Stimulated activated CD8-positive, alpha-beta memory T cell treated with anti-CD3 and anti-CD28 coated beads, Interleukin-2, amount 100 ng/mL, for 48 hours (primary cell): Measurements from ENCODE around the gene APOBEC3F.
"Not testable (repeated sequence)": the region's sequence is repeated elsewhere in the genome, so short reads cannot be mapped to it uniquely, and the experiment has no call there.

Experiments
- DNase-seq, 2 donors: peaks; one replicate each; pipeline ENCODE4 v3.0.0-alpha.2; 2020; ENCODE audit warnings: low read depth in 2 of 2

Gene APOBEC3F

DNA sequence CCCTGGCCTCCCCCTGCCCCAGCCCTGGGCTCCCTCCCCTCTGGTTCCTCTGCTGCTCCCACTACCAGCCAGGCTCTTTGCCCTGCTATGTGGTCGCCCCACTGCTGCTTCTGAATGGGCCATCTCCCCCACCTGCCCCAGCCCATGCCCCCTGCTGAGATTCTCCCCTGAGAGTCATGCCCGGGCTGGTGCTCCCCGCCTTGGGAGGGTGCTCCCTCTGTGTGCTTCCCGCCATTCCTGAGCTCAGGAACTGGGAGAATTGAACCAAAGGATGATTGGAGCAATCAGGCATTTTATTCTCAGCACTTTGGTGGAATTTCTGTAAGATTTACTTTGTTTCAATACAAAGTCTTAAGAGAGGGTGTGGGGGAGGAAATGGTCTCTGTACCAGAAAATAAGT, 12.9 kb upstream of the APOBEC3F start:
- no peak for DNase-seq

DNA sequence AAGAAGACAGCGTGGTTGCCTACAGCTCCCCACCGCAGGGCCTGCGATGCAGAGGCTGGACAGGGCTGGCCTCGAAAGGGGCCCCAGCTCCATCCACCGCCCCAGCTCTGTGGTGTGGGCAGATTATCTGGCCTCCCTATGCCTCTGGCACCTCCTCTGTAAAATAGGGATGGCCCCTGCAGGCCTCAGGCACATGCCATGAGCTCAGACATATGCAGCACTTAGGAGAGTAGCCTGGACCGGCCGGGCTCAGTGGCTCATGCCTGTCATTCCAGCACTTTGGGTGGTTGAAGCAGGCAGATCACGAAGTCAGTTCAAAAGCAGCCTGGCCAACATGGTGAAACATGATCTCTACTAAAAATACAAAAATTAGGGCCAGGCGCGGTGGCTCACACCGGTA, 12.4 kb upstream of the APOBEC3F start:
- no peak for DNase-seq

DNA sequence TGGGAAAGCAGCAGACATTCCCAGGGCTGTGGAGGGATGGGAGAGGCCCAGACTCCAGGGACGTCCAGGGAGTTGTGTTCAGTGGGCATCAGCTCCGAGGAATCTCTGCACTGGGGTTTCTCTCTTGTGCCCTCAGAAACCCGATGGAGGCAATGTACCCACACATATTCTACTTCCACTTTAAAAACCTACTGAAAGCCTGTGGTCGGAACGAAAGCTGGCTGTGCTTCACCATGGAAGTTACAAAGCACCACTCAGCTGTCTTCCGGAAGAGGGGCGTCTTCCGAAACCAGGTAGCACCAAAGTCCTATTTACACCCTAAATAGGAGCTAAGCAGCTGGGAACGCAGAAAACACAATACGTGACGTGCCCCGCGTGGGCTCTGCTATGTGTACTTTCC, 11.4 kb upstream of the APOBEC3F start:
- no peak for DNase-seq

DNA sequence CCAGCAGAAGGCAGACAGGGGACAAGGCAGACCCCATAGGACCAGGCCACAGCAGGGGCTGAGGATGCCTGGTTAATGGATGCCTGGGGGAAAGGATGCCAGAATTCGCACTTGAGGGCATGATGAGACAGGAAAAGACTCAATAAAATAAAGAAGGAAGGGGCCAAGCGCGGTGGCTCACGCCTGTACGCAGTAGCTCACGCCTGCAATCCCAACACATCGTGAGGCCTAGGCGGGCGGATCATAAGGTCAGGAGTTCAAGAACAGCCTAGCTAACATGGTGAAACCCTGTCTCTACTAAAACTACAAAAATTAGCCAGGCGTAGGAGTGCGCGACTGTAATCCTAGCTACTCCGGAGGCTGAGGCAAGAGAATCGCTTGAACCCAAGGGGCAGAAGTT, 10.0 kb upstream of the APOBEC3F start:
- DNase-seq: no peak

DNA sequence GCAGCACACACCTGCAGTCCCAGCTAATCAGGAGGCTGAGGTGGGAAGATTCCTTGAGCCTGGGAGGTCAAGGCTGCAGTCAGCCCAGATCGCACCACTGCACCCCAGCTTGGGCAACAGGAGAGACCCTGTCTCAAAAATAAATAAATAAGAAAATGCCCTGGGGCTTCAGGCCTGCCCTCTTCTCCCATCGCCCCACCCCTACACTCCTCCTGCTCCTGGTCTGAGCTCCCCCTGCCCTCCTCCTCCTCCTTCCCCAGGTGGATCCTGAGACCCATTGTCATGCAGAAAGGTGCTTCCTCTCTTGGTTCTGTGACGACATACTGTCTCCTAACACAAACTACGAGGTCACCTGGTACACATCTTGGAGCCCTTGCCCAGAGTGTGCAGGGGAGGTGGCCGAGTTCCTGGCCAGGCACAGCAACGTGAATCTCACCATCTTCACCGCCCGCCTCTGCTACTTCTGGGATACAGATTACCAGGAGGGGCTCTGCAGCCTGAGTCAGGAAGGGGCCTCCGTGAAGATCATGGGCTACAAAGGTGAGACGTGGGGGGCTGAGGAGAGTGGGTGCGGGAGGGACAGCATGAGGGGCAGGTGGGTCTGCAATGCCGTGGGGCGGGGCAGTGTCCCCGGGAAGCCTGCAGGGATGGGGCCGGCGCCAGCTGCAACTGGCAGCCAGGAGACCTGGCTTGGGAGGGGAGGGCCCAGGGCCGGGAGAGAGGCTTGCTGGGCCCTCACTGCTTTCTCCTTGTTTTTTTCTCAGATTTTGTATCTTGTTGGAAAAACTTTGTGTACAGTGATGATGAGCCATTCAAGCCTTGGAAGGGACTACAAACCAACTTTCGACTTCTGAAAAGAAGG, 9.0 kb upstream of the APOBEC3F start:
- not testable (repeated sequence) for DNase-seq

DNA sequence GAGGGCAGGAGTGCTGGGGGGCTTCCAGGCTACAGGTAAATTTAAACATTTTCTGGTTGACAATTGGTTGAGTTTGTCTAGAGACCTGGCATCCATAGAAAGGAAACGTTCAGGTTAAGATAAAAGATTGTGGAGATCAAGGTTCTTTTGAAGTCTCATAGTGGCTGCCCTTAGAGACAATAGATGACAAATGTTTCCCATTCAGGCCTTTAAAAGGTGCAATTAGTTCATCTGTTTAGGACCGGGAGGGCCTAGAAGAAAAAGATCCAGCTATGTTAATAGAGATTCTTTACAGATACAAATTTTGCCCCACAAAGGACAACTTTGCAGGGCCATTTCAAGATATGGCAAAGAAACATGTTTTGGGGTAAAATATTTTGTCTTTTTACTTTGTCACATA, 3.6 kb upstream of the APOBEC3F start:
- DNase-seq: not testable (repeated sequence)

DNA sequence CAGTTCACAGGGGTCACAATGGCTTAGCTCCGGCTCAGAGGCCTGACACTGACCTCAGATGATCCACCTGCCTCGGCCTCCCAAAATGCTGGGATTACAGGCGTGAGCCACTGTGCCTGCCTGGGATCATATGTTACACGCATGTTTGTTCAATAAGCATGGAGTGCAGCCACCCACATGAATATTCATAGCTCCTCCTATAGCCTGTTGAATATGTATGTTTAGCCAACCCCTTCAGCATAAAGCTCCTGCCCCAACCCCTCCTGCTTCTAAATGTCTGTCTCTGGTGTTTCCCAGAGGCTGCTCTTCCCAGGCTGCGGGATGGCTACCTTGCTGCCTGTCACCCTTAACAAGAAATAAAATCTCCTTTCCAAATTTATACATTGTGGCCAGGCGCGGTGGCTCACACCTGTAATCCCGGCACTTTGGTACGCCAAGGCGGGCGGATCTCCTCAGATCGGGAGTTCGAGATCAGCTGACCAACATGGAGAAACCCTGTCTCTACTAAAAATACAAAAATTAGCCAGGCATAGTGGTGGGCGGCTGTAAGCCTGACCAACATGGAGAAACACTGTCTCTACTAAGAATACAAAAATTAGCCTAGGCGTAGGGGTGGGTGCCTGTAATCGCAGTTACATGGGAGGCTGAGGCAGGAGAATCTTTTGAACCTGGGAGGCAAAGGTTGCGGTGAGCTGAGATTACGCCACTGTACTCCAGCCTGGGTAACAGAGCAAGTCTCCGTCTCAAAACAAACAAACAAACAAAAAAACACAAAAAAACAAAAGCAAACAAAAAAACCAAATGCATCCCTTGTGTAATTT, 1.1 kb upstream of the APOBEC3F start:
- no peak for DNase-seq

DNA sequence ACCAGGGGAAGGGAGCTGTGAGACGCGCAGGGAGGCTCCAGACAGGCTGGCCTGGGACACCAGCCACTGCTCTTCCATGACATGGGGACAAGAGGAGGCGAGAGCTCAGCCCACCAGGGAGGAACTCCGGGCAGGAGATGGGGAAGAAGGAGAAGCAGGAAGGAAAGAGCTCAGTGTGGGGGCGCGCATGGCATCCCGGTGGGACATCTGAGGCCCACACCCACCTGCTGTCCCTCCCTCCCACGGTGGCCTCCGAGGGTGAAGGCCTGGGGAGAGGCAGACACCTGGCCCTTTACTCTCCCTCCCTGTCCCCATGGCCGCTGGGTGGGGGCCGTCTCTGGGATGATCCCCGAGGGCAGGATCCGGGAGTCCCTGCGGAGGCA, 518 bp upstream of the APOBEC3F start:
- DNase-seq: not testable (repeated sequence)

DNA sequence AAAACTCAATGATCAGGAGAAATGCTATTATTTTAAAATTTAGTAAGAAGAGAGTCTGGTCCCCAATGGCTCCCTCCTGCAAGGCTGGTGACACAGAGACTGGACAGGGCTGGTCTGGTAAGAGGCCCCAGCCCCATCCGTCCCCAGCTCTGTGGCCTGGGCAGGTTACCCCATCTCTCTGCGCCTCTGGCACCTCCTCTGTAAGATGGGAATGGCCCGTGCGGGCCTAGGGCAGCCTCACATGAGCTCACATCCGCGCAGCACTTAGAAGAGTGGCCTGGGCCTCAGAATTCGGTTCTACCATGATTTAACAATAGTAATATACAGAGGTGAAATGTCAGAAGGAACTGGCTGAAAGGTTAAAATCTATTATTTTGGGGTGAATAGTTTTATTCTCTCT, 1.2 kb downstream of the APOBEC3F start:
- DNase-seq: no peak

DNA sequence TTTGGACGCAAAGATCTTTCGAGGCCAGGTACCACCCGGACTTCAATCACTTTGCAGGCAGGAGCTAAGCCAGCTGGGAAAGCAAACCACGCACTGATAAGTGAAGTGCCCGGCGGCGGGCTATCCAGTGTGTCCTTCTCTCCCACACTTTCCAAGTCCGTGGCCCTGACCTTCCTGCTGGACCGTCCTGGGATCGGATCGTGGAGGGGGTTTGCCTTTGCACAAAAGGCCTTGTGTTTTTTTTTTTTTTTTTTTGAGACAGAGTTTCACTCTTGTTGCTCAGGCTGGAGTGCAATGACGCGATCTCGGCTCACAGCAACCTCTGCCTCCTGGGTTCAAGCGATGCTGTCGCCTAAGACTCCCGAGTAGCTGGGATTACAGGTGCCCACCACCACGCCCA, 2.4 kb downstream of the APOBEC3F start:
- not testable (repeated sequence) for DNase-seq

DNA sequence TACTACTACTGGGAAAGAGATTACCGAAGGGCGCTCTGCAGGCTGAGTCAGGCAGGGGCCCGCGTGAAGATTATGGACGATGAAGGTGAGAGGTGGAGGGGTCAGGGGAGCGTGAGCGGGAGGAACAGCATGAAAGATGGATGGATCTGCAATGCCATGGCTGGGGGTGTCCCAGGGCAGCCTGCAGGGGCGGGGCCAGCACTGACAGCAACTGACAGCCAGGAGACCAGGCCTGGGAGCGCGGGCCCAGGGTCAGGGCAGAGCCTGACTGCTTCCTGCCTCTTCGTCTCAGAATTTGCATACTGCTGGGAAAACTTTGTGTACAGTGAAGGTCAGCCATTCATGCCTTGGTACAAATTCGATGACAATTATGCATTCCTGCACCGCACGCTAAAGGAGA, 4.5 kb downstream of the APOBEC3F start:
- not testable (repeated sequence) for DNase-seq

DNA sequence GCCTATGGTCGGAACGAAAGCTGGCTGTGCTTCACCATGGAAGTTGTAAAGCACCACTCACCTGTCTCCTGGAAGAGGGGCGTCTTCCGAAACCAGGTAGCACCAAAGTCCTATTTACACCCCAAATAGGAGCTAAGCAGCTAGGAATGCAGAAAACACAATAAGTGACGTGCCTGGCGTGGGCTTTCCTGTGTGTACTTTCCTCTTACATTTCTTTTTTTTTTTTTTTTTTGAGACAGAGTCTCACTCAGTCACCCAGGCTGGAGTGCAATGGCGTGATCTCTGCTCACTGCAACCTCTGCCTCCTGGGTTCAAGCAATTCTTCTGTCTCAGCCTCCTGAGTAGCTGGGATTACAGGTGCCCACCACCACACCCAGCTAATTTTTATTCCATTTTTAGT, 8.8 kb downstream of the APOBEC3F start:
- not testable (repeated sequence) for DNase-seq

DNA sequence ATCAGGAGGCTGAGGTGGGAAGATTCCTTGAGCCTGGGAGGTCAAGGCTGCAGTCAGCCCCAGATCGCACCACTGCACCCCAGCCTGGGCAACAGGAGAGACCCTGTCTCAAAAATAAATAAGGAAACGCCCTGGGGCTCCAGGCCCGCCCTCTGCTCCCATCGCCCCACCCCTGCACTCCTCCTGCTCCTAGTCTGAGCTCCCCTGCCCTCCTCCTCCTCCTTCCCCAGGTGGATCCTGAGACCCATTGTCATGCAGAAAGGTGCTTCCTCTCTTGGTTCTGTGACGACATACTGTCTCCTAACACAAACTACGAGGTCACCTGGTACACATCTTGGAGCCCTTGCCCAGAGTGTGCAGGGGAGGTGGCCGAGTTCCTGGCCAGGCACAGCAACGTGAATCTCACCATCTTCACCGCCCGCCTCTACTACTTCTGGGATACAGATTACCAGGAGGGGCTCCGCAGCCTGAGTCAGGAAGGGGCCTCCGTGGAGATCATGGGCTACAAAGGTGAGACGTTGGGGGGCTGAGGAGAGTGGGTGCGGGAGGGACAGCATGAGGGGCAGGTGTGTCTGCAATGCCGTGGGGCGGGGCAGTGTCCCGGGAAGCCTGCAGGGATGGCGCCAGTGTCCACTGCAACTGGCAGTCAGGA, 11.3 kb downstream of the APOBEC3F start:
- not testable (repeated sequence) for DNase-seq

DNA sequence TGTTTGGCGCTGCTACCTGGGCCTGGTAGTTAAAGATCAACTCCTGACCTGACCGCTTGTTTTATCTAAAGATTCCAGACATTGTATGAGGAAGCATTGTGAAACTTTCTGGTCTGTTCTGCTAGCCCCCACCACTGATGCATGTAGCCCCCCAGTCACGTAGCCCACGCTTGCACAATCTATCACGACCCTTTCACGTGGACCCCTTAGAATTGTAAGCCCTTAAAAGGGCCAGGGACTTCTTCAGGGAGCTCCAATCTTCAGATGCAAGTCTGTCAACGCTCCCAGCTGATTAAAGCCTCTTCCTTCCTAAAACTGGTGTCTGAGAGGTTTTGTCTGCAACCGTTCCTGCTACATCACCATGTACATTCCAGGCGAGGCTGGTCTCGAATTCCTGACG, 15.0 kb downstream of the APOBEC3F start:
- DNase-seq: no peak

DNA sequence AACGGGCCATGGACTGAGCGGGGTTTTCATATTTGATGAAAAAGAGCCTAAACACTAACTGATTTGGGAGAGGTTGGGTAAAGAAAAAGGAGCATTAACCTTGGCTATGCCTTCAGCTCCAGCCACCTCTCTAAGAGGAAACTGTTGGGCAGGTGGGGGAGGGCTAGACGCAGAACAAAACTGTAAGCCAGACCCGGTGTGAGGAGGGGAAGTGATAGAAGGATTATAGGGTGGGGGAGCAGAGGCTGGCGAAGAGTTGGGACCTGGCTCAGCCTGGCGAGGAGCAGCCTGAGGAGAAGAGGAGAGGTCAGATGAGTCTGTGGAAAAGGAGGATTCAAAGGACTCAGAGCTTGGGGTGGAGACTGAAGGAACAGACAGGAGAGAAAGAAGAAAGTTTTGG, 20.6 kb downstream of the APOBEC3F start:
- DNase-seq: not testable (repeated sequence)

DNA sequence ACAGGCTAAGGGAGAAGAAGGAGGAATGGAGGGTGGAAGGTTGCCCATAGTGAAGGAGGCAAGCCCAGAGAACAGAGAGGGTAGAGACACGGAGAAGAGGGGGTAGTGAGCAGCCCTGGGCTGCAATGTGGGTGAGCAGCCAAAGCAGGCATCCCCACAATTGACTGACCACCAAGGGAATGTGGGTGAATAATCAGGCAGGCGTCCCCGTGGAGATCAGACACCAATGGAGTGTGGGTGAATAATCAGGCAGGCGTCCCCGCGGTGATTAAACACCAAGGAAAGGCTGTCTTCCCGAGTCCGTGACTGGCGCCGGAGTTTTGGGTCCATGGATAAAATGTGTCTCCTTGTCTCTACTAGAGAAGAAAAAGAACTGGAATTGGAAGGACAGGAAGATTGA, 21.3 kb downstream of the APOBEC3F start:
- not testable (repeated sequence) for DNase-seq

DNA sequence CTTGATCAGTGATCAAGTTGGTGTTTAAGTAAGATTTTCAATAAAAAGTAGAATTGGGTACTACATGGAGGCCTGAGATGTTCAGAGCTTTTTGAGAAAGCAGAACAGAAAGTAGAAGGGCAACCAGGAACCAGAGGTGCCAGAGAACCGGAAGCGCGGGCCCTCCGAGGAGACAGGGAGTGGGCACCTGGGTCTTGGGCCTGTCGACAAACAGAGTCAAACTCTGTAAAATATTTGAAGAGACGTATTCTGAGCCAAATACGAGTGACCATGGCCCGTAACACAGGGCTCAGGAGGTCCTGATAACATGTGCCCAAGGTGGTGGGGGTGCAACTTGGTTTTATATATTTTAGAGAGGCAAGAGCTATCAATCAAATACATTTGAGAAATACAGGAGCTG, 23.2 kb downstream of the APOBEC3F start:
- DNase-seq: not testable (repeated sequence)

DNA sequence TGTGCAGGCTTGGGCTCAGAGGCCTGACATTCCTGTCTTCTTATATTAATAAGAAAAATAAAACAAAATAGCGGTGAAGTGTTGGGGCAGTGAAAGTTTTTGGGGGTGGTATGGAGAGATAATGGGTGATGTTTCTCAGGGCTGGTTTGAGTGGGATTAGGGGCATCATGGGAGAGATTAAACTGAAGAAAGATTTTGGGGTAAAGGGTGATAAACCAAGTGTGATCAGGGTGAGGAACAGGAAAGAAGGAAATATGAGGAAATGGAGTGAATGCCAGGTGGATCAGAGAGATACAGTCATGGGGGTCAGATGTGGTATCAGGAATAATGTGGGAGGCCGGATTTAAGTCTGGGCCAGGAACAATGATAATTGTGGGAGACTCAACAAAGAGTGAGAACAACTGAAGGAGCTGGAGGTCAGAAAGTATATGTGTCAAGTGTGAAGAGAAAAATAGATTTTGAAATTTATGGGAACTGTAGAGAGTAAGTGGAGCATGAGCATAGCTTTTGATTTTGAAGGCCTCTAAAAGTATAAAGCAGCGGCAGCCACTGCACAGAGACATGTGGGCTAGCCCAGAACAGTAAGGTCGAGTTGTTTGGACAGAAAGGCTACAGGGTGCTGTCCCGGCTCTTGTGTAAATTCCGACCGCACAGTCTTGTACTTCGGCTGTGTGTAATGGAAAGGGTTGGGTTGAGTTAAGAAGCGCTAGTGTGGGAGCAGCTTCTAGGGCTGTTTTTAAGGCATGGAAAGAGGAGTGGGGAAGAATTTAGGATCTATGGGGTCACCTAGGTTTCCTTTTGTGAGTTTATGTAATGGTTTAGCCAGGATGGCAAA, 26.0 kb downstream of the APOBEC3F start:
- not testable (repeated sequence) for DNase-seq

DNA sequence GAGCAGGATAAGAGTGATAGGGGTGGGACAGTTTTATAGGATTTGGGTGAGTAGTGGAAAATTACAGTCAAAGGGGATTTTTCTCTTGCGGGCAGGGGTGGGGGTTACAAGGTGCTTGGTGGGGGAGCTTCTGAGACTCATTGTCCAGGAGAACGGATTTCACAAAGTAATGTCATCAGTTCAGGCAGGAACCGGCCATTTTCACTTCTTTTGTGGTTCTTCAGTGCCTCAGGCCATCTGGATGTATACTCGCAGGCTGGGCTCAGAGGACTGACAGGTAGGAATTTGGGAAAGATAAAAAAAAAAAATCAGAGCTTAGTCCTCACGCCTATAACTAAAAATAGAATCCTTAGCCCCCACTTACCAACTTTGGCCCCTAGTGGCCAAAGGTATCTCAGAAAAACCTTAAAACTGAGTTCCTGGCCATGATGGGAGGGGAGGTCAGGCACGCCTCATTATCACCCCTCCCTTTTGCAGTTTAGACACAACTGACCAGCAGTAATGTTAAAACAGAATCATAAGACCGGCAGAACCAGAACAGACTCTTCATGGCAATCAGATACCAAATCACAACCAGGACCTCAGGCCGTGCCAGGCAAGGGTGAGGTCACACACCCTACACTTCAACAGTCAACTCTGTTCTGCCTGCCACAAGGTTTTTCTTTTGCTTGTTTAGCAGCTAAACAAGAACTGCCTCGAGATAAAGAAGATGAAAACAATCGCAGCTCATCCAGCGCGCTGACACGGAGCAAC, 27.5 kb downstream of the APOBEC3F start:
- DNase-seq: no peak

DNA sequence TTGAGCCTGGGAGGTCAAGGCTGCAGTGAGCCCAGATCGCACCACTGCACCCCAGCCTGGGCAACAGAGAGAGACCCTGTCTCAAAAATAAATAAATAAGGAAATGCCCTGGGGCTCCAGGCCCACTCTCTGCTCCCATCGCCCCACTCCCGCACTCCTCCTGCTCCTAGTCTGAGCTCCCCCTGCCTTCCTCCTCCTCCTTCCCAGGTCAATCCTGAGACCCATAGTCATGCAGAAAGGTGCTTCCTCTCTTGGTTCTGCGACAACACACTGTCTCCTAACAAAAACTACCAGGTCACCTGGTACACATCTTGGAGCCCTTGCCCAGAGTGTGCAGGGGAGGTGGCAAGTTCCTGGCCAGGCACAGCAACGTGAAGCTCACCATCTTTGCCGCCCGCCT, 29.5 kb downstream of the APOBEC3F start:
- no peak for DNase-seq

DNA sequence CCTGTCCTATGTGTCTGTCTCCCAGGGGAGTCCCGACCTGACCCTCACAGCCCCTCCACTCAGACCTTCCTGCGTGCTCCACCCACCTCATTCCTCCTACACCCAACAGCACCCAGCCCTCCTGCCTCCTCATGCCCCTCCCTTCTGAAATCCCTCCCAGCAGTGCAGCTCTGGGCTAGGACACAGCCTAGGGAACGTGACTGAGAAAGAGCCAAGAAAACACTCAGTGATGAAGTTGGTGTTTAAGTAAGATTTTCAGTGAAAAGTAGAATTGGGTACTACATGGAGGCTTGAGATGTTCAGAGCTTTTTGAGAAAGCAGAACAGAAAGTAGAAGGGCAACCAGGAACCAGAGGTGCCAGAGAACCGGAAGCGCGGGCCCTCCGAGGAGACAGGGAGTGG, 31.9 kb downstream of the APOBEC3F start:
- DNase-seq: not testable (repeated sequence)
